GM20000 (cell line): ENCODE results near the gene ERICH6B.

Experiments used
- DNase-seq: peaks from one replicate; pipeline ENCODE4 v3.0.0; 2012; ENCODE audit warnings: low spot score
- TF ChIP-seq, protein P1 (sequence below): IDR thresholded peaks from 2 replicates; pipeline ENCODE4 v1.5.1; 2012; ENCODE audit warnings: mild to moderate bottlenecking, control low read depth; ENCODE audit errors: extremely low read depth, missing control alignments

ERICH6B gene

DNA sequence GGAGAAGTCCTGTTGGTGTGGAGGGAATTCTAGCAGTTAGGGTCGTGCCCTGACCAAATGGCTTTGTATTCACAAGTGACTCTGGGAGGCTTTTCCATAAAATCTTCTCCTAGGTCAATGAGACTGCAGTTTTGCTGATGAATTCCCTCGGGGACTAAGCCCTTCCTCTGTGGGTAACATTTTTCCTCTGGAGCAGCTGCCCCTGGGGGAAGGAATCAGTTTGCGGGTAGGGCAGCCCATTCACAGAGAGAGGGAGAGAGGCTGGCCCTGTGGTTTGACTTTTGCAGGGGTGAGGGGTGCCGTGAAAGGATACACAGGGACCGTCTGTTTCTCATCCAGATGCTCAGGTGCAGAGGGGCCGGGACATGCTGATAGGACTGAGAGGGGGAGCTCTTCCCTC, 67.3 kb downstream of the ERICH6B start:
- TF ChIP-seq, protein P1, sequence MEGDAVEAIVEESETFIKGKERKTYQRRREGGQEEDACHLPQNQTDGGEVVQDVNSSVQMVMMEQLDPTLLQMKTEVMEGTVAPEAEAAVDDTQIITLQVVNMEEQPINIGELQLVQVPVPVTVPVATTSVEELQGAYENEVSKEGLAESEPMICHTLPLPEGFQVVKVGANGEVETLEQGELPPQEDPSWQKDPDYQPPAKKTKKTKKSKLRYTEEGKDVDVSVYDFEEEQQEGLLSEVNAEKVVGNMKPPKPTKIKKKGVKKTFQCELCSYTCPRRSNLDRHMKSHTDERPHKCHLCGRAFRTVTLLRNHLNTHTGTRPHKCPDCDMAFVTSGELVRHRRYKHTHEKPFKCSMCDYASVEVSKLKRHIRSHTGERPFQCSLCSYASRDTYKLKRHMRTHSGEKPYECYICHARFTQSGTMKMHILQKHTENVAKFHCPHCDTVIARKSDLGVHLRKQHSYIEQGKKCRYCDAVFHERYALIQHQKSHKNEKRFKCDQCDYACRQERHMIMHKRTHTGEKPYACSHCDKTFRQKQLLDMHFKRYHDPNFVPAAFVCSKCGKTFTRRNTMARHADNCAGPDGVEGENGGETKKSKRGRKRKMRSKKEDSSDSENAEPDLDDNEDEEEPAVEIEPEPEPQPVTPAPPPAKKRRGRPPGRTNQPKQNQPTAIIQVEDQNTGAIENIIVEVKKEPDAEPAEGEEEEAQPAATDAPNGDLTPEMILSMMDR = no peak
- no peak for DNase-seq

DNA sequence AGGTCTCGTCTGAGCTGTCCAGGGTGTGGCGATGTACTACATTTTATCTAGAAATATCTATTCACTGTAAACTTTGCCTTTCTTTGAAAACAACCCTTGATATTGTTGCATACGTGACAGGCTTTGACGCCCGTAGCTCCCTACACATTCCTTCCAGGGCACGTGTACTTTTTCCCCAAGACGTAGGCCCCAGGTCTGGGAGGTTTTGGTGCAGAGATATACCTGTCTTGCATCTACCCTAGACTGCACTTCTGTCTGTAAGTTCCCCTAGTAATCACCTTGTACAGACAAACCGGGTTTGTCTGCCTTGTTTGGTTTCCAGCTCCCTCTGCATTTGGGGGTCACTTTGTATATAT, 69.2 kb downstream of the ERICH6B start:
- DNase-seq = no peak
- TF ChIP-seq, protein P1 = no peak

DNA sequence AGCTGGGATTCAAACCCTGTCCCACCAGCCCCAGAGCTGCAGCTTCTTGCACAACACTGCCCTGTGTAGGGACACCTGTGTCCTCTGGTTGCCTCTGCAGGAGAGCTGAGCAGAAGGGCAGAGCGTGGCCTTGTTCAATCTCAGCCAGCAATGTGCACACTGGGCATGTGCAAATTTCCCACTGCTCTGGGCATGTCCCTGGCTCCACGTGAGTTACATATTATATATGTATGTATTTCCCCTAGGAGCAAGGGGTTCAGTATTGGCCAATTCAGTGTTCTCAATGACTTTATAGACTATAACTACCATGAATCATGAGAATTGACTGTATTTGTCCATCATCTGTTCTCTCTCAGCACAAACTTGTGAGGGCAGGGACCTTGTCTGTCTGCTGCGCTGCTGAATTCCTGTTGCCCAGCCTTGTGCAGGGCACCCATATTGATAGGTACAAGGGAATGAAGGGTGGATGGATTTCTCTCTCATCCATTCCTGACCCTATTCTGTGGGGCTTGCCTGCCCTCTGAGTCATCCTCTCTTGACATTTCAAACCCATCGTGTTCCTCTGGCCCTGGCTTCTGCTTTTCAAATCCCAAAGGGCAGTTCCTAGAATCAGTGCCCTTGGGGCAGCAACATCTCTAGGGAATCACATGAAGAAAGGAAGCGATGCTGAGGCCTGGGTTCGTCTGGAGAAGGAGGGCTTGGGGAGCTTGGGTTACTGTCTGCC, 69.7 kb downstream of the ERICH6B start:
- DNase-seq = no peak
- TF ChIP-seq, protein P1 = no peak

DNA sequence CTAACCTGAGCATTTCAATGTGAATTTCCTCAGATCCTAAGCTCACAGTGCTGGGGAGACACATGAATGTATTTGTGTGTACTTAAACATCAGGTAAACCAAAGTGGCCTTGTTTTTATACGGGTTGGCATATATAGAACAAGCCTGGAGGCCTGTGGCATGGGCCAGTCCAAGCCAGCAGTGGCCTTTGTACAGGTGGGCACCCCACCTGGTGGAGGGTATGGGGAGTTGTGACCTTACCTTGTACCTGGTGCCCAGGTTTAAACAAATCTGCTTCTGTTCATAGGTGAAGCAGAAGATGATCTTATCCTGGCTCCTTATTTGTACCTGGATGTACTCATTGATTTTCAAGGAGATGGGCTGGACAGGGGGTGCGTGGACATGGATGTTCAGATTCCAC, 71.0 kb downstream of the ERICH6B start:
- no peak for DNase-seq
- TF ChIP-seq, protein P1 = no peak

DNA sequence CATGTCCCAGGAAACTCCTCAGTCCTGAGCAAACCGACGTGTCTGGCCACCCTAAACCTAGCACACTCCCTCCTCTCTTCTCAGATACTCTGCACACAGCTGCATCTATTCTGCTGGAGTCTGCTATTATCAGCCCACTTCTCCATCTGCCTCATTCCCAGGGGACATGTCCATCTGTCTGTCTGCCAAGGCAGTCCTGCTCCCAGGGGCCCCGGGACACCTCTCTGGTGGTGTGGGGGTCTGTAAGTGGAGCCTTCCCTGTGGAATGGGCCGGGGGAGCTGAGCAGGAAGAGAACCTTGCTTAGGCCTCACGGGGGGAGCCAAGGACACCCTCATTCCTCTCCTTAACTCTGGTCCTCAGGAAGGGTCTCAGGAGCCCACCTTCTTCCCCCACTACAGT, 72.7 kb downstream of the ERICH6B start:
- DNase-seq = no peak
- TF ChIP-seq, protein P1 = no peak

DNA sequence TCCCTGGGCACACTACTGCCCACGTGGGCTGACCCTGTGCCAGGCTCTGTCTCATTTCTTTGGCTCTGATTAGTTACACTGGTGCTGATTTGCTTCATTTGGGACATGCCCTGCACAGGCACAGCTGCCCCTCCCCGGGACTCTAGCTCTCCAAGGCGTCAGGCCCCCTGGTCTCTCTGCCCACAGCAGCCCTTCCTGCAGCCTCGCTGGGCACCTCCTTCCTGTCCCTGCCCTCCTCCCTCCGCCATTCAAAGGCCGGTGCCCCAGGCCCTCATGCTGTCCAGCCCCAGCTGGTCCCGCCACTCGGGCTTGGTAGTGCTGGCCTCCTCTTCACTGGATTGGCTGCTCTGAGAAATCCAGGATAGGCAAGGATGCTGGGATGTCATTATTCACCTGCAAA, 73.1 kb downstream of the ERICH6B start:
- TF ChIP-seq, protein P1 = no peak
- no peak for DNase-seq

DNA sequence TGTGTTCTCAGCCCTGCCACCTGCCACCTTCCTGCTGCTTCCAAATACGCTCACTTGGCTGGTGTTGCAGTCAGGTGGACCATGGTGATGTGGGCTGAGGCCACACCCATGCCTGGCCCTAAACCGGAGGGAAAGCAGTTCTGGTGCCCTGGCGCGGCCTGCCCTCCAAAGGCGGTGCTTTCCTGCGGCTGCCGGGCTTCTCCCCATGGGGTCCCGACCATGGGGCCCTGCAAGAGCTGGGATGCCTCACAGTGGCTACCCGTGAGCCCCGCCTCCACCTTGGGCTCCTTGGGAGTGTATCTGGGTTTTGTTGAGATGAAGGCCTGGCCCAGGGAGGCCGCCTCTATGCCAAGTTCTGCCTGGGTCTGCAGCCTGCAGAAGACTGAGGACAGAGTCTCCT, 73.7 kb downstream of the ERICH6B start:
- DNase-seq = no peak
- TF ChIP-seq, protein P1 = no peak
